Nephron (organoid): ENCODE measurements around the gene AFAP1.
"Not testable (repeated sequence)": the region's sequence is repeated elsewhere in the genome, so short reads cannot be mapped to it uniquely, and the experiment has no call there.

Source experiments
- H3K27ac Mint-ChIP-seq, 3 experiments: 2 replicates each; pipeline ENCODE4 v1.8.0; 2020; ENCODE audit warnings: mixed read lengths in 3 of 3, mild to moderate bottlenecking in 2 of 3, moderate library complexity in 1 of 3
- H3K27me3 Mint-ChIP-seq: 2 replicates; pipeline ENCODE4 v1.8.0; 2021; ENCODE audit warnings: low read depth, mild to moderate bottlenecking, moderate library complexity, mixed read lengths
- H3K36me3 Mint-ChIP-seq: 2 replicates; pipeline ENCODE4 v1.8.0; 2020; ENCODE audit warnings: low read depth, mixed read lengths
- H3K4me1 Mint-ChIP-seq: 2 replicates; pipeline ENCODE4 v1.8.0; 2020; ENCODE audit warnings: mixed read lengths
- H3K4me3 Mint-ChIP-seq, 3 experiments: 2 replicates each; pipeline ENCODE4 v1.8.0; 2020; ENCODE audit warnings: mild to moderate bottlenecking in 3 of 3, mixed read lengths in 3 of 3, moderate library complexity in 2 of 3
- H3K9me3 Mint-ChIP-seq: 2 replicates; pipeline ENCODE4 v1.8.0; 2020; ENCODE audit warnings: mixed read lengths
- CTCF ChIP-seq, 3 experiments: fragments of 200-600 bp; sonication (generic); IDR thresholded peaks; one replicate each; pipeline ENCODE4 v1.5.0; 2021; ENCODE audit warnings: antibody characterized with exemption in 3 of 3; ENCODE audit not compliant: unreplicated experiment in 3 of 3

The AFAP1 gene

GRCh38 chr4:7918981-7919380, 20.7 kb downstream of the AFAP1 start:
- H3K27me3 Mint-ChIP-seq = no peaks in the 10 kb centered on the region
- H3K36me3 Mint-ChIP-seq = no peaks in the 10 kb centered on the region
- no peaks in the 10 kb centered on the region for H3K9me3 Mint-ChIP-seq
- H3K27ac Mint-ChIP-seq = peak overlapping the region in 2 of 3 experiments; percentile 31 to 41
- H3K4me3 Mint-ChIP-seq = no peak overlapping the region
- peaks cover 33% of the 10 kb centered on the region for H3K4me1 Mint-ChIP-seq
- TF ChIP-seq CTCF (IDR thresholded peaks at IDR 0.05; ENCODE audit: unreplicated experiment in 3 of 3) = no peak

- not testable (repeated sequence) for H3K27me3 Mint-ChIP-seq, H3K4me3 Mint-ChIP-seq, H3K36me3 Mint-ChIP-seq, H3K9me3 Mint-ChIP-seq
- peak overlapping the region in 2 of 3 experiments; percentile 15 to 41 for H3K27ac Mint-ChIP-seq
- peaks cover 34% of the 10 kb centered on the region for H3K4me1 Mint-ChIP-seq
Measured at GRCh38 chr4:7918187-7918586, 21.5 kb downstream of the AFAP1 start.

GRCh38 chr4:7917669-7918068, 22.0 kb downstream of the AFAP1 start:
- Mint-ChIP-seq H3K9me3 (no peaks in the 10 kb centered on the region), H3K27ac (peak overlapping the region in 2 of 3 experiments; percentile 15 to 41), H3K36me3 (no peaks in the 10 kb centered on the region), H3K4me1 (peaks cover 35% of the 10 kb centered on the region), H3K27me3 (no peaks in the 10 kb centered on the region), H3K4me3 (no peak overlapping the region)
- TF ChIP-seq CTCF (IDR thresholded peaks at IDR 0.05; ENCODE audit: unreplicated experiment in 3 of 3) = no peak

GRCh38 chr4:7915875-7916242, 23.8 kb downstream of the AFAP1 start:
- Mint-ChIP-seq H3K27me3 (no peaks in the 10 kb centered on the region), H3K27ac (peak overlapping the region in 1 of 3 experiments; percentile 50), H3K36me3 (no peaks in the 10 kb centered on the region), H3K4me1 (peaks cover 53% of the 10 kb centered on the region), H3K9me3 (no peaks in the 10 kb centered on the region), H3K4me3 (no peak overlapping the region)
- TF ChIP-seq CTCF (IDR thresholded peaks at IDR 0.05; ENCODE audit: unreplicated experiment in 3 of 3) = no peak

GRCh38 chr4:7912826-7913225, 26.8 kb downstream of the AFAP1 start:
- no peak for TF ChIP-seq CTCF (IDR thresholded peaks at IDR 0.05; ENCODE audit: unreplicated experiment in 3 of 3)
- Mint-ChIP-seq H3K4me1 (peaks cover 77% of the 10 kb centered on the region), H3K9me3 (no peaks in the 10 kb centered on the region), H3K27ac (peak overlapping the region; percentile 73 to 98 (median 94)), H3K36me3 (no peaks in the 10 kb centered on the region), H3K27me3 (no peaks in the 10 kb centered on the region), H3K4me3 (no peak overlapping the region)

GRCh38 chr4:7910952-7911578, 28.6 kb downstream of the AFAP1 start:
- H3K4me1 Mint-ChIP-seq = peaks cover 78% of the 10 kb centered on the region
- no peaks in the 10 kb centered on the region for H3K36me3 Mint-ChIP-seq
- peak overlapping the region; percentile 94 to 98 (median 98) for H3K27ac Mint-ChIP-seq
- no peak for TF ChIP-seq CTCF (IDR thresholded peaks at IDR 0.05; ENCODE audit: unreplicated experiment in 3 of 3)
- H3K4me3 Mint-ChIP-seq = peak overlapping the region; percentile 24 to 66 (median 63)
- no peaks in the 10 kb centered on the region for H3K27me3 Mint-ChIP-seq
- H3K9me3 Mint-ChIP-seq = no peaks in the 10 kb centered on the region
